Subcutaneous abdominal adipose tissue (tissue), 5 donors: ENCODE data around the gene EIPR1.

Experiments
- H3K27ac ChIP-seq: one replicate; pipeline ENCODE4 v1.7.0; 2013; ENCODE audit warnings: low read depth, mild to moderate bottlenecking, inconsistent platforms, low read length, moderate library complexity
- H3K27me3 ChIP-seq, 5 donors: one replicate each; pipeline ENCODE4 v1.7.0; 2013; ENCODE audit warnings: low read length in 5 of 5, inconsistent platforms in 1 of 5; ENCODE audit not compliant: control insufficient read depth in 5 of 5, insufficient read depth in 4 of 5
- H3K36me3 ChIP-seq, 5 donors: one replicate each; pipeline ENCODE4 v1.7.0; 2013; ENCODE audit warnings: low read length in 5 of 5; ENCODE audit not compliant: control insufficient read depth in 5 of 5, insufficient read depth in 5 of 5
- H3K4me1 ChIP-seq, 5 donors: one replicate each; pipeline ENCODE4 v1.7.0; 2013; ENCODE audit warnings: low read length in 5 of 5, mild to moderate bottlenecking in 3 of 5, moderate library complexity in 1 of 5; ENCODE audit not compliant: control insufficient read depth in 5 of 5, insufficient read depth in 5 of 5
- H3K4me3 ChIP-seq, 5 donors: one replicate each; pipeline ENCODE4 v1.7.0; 2013; ENCODE audit warnings: low read length in 5 of 5, low read depth in 1 of 5
- H3K9ac ChIP-seq, 5 donors: one replicate each; pipeline ENCODE4 v1.7.0; 2013; ENCODE audit warnings: low read length in 5 of 5, mild to moderate bottlenecking in 4 of 5, moderate library complexity in 3 of 5
- H3K9me3 ChIP-seq, 5 donors: one replicate each; pipeline ENCODE4 v1.7.0; 2013; ENCODE audit warnings: low read length in 5 of 5; ENCODE audit not compliant: control insufficient read depth in 5 of 5
- donor health status: healthy.
- donor health status: healthy.
- donor health status: healthy.
- donor health status: healthy.
- donor health status: healthy.

Gene EIPR1

DNA sequence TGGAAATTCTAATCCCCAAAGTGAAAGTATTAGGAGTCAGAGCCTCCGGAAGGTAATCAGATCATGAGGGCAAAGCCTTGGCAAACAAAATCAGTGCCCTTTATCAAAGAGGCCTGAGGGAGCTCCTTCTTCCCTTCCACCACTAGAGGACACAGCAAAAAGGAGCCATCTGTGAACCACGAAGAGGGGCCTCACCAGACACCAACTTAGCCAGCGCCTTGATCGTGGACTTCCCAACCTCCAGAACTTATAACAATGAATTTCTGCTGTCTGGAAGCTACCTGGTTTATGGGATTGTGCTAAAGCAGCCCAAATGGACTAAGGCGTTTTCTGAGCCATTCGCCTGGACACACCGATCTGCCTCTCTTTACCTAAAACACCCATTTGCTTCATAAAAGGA is 133.1 kb downstream of the EIPR1 start:
- Histone ChIP-seq H3K4me1 (peaks cover 0 to 6% (median 0%) of the 10 kb centered on the region in 5 donors), H3K9ac (no peak overlapping the region), H3K27ac (no peak overlapping the region), H3K4me3 (no peak overlapping the region), H3K9me3 (peaks cover 0 to 10% (median 8%) of the 10 kb centered on the region in 5 donors), H3K27me3 (no peaks in the 10 kb centered on the region), H3K36me3 (peaks cover 0 to 6% (median 3%) of the 10 kb centered on the region in 5 donors)

DNA sequence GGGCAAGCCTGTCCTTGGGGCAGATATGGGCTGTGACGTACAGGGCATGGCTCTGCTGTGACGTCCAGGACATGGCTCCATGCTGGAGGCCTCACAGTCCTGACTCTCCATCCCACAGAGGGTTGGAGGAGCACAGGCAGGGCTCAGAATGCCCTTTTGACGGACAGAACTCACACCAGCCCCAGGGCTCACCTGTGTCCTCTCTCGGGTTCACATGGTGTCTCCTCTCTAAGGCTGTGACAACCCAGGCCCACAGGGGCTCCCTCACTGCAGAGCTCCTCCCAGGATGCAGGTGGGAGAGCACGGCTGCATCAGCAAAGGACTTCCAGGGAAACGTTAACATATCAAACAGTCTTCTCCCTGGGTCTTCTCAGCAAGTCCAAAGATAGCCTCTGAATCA is 133.8 kb downstream of the EIPR1 start:
- peaks cover 0 to 5% (median under 1%) of the 10 kb centered on the region in 5 donors for H3K36me3 ChIP-seq
- no peak overlapping the region for H3K9ac ChIP-seq
- H3K27ac ChIP-seq: no peak overlapping the region
- peaks cover 0 to 6% (median 0%) of the 10 kb centered on the region in 5 donors for H3K4me1 ChIP-seq
- H3K9me3 ChIP-seq: peaks cover 0 to 3% (median 2%) of the 10 kb centered on the region in 5 donors
- no peak overlapping the region for H3K4me3 ChIP-seq
- H3K27me3 ChIP-seq: no peaks in the 10 kb centered on the region

DNA sequence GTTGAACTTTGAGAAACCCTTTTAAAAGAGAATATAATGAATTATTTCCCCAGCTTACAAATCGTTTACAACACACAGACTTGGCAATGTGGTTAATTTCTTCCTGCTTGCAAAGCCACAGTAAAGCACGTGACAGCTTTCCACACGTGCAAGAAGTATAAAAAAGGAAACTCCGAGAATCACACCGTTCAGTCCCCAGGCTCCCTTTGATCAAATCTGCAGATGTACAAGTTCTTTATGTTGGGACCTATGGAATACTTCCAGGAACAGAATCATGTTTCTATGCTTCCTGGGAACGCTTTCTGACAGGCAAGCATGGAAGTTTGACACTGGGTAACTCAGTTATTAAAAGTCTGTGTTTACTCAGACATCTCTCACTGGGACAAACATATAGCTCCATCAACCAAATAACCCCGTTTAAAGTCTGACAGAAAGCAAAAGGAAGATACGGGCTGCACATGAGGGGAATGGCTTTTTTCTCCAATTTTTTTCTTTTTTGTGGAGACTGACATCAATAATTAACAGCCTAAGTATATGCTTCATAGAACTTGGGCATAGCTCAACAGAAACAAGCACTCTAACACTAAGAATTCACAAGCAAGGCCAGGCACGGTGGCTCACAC is 134.8 kb downstream of the EIPR1 start:
- Histone ChIP-seq H3K27me3 (no peaks in the 10 kb centered on the region), H3K27ac (no peak overlapping the region), H3K36me3 (peaks cover 0 to 8% (median 3%) of the 10 kb centered on the region in 5 donors), H3K4me3 (no peak overlapping the region), H3K4me1 (peaks cover 0 to 6% (median 0%) of the 10 kb centered on the region in 5 donors), H3K9me3 (peaks cover 0 to 3% (median 0%) of the 10 kb centered on the region in 5 donors), H3K9ac (peak overlapping the region in 1 of 5 donors; percentile 6)

DNA sequence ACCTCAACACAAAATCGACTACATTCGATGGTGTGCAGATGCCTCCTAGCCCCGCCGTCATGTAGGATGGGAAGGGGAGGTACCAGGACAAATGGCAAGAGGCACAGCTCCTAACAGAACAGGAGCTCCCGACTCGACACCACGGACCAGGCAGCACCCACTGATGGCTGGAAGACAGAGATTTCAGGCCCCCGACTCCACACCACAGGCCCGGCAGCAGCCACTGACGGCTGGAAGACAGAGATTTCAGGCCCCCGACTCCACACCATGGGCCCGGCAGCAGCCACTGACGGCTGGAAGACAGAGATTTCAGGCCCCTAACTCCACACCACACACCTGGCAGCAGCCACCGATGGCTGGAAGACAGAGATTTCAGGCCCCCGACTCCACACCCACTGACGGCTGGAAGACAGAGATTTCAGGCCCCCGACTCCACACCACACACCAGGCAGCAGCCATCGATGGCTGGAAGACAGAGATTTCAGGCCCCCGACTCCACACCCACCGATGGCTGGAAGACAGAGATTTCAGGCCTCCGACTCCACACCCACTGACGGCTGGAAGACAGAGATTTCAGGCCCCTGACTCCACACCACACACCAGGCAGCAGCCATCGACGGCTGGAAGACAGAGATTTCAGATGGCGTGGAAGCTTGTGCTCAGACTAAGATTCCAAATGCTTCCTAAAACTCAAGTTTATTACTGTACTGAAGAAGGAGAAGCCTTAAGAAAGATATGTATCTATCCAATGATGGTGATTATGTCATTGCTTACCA is 135.5 kb downstream of the EIPR1 start:
- peaks cover 0 to 8% (median 3%) of the 10 kb centered on the region in 5 donors for H3K36me3 ChIP-seq
- H3K4me1 ChIP-seq: peaks cover 0 to 6% (median 0%) of the 10 kb centered on the region in 5 donors
- H3K4me3 ChIP-seq: no peak overlapping the region
- H3K27me3 ChIP-seq: no peaks in the 10 kb centered on the region
- H3K27ac ChIP-seq: no peak overlapping the region
- peaks cover 0 to under 1% (median 0%) of the 10 kb centered on the region in 5 donors for H3K9me3 ChIP-seq
- no peak overlapping the region for H3K9ac ChIP-seq

DNA sequence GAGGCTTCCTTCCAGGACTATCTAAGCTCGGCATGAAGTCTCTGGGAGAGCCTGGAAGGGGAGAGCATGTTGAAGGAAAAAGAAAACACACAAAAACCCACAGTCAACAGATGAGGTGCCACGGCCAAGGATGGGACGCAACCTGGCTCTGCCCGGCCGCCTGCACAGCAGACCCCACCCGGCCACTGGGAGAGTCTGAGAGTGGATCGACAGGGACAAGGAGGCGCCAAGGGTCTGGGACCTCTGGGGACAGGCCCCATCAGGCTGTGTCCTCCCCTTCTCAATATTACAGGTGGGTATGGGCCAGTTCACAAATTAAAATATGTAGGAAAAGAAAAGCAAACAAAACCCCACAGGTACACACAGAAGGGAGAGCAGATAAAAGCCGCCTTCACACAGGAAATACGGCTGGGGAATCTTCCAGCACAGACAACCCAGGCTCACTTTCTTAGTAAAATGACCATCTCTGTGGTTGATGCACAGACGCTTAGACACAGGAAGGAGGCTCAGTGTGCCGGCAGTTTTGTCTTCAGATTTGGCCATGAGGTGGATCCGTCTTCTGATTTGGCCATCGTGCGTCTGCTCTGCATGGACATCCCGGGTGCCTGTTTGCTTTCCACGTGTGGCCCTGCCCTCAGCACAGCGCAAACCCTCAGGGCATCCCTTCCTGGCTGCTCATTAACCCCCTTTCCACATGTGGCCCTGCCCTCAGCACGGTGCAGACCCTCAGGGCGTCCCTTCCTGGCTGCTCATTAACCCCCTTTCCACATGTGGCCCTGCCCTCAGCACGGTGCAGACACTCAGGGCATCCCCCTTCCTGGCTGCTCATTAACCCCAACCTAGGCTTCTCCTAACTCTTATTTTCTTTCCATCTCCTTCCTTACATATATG is 138.4 kb downstream of the EIPR1 start:
- H3K27me3 ChIP-seq: no peaks in the 10 kb centered on the region

DNA sequence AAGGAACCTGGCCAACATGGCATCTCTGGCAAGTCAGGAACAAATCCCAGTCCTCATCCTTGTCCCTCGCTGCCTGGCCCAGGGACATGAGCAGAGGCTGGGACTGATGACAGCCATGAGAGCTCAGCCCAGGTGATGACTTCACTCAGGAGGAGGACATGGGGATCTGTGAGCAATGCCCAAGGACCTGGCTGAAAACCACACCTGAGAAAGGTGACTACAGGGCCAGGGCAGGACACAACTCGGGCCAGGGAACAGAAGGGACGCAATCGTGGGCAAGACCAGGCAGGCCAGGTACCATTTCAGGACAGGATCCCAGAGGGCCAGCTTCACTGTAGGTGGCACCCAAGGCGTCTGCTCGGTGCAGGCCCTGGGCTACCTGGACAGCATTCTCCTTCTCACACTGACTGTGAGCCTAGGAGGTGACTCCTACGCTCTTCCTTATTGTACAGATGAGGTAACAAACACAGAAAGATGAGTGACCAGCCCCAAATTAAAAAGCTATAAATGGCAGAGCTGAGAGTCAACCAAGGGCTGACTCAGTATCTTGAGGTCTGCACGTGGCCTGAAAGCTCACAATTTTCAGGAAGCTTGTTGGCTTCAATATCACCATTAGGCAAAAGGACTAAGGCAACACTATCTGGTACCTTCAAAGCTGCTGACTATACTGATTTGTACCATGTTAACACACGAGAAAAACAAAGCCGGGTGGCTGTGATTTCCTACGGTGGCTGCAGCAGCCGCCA is 141.1 kb downstream of the EIPR1 start:
- Histone ChIP-seq H3K9ac (no peak overlapping the region), H3K9me3 (no peaks in the 10 kb centered on the region), H3K4me1 (no peaks in the 10 kb centered on the region), H3K4me3 (no peak overlapping the region), H3K36me3 (peaks cover 0 to 12% (median 3%) of the 10 kb centered on the region in 5 donors), H3K27me3 (no peaks in the 10 kb centered on the region), H3K27ac (no peak overlapping the region)

More for the DNA sequence above, 138.4 kb downstream of the EIPR1 start:
- Histone ChIP-seq H3K9me3 (no peaks in the 10 kb centered on the region), H3K27ac (no peak overlapping the region), H3K4me1 (peaks cover 0 to 6% (median 0%) of the 10 kb centered on the region in 5 donors), H3K36me3 (peaks cover 0 to 13% (median 3%) of the 10 kb centered on the region in 5 donors), H3K9ac (no peak overlapping the region), H3K4me3 (no peak overlapping the region)

DNA sequence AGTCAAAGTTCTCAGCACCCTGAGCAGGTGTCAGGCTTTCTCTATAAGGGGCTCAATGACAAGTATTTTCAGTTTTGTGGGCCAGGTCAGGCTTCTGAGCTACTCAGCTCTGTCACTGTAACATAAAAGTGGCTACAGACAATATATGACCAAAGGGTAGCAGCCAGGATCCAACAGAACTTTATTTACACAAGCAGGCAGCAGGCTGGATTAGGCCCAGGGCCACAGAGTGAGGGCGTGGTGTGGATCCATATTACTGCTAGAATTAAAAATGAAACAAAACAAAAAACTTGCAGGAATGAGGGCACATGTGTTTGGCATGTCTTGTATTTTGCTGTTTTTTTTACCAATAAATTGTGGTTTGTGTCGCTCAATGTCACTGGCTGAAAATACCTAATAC is 143.7 kb downstream of the EIPR1 start:
- H3K27ac ChIP-seq: no peak overlapping the region
- H3K9ac ChIP-seq: no peak overlapping the region
- no peaks in the 10 kb centered on the region for H3K4me1 ChIP-seq
- peaks cover 3 to 13% (median 3%) of the 10 kb centered on the region in 5 donors for H3K9me3 ChIP-seq
- H3K4me3 ChIP-seq: no peak overlapping the region
- H3K27me3 ChIP-seq: no peaks in the 10 kb centered on the region
- peaks cover 0 to 12% (median 3%) of the 10 kb centered on the region in 5 donors for H3K36me3 ChIP-seq

DNA sequence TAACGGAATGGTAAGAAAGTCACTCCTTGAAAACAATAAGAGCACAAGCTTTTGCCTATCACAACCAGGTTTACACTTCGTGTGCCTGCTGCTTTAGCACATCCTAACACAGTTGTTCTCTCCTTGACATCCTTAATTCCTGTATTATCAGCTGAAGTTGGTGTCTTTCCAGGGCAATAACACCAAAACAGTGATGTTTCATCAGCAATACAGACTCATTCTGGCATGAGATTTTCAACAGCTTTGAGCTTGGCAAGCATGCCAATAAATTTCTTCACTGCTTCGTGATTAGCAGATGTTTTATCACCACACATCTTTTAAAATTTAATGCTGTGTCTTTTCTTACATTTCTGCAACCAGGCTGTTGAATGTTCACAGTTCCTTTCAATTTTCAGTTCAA is 148.4 kb downstream of the EIPR1 start:
- Histone ChIP-seq H3K4me3 (no peak overlapping the region), H3K9ac (no peak overlapping the region), H3K27me3 (no peaks in the 10 kb centered on the region), H3K4me1 (no peaks in the 10 kb centered on the region), H3K27ac (no peak overlapping the region), H3K36me3 (peaks cover 0 to 4% (median 0%) of the 10 kb centered on the region in 5 donors), H3K9me3 (peaks cover 3 to 16% (median 5%) of the 10 kb centered on the region in 5 donors)

DNA sequence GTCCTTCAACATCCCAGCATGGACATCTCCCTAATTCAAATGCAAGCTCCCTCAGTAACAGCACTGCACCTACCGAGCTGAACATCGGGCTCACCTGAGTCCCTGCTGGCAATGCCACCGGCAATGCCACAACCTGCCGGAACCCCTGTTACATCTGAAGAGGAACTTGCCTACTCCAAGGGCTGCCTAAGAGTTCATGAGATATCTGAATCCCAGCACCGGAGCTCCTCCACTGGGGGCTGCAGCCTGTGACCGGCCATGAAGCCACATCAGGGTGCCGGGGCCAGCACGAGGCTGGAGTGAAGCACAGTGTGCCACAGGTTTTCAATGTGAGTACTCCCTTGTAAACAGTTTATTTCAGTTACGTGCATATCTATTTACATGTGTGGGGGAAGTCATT is 152.9 kb downstream of the EIPR1 start:
- H3K9me3 ChIP-seq: peaks cover 3 to 43% (median 8%) of the 10 kb centered on the region in 5 donors
- H3K9ac ChIP-seq: no peak overlapping the region
- H3K4me3 ChIP-seq: no peak overlapping the region
- H3K4me1 ChIP-seq: no peaks in the 10 kb centered on the region
- H3K36me3 ChIP-seq: no peaks in the 10 kb centered on the region
- H3K27ac ChIP-seq: no peak overlapping the region
- H3K27me3 ChIP-seq: no peaks in the 10 kb centered on the region
